Activated CD4-positive, CD25-positive, alpha-beta regulatory T cell (primary cell): ENCODE data around the gene MTA3.
"Not testable (repeated sequence)": the region's sequence is repeated elsewhere in the genome, so short reads cannot be mapped to it uniquely, and the experiment has no call there.

Source experiments
- DNase-seq, 4 experiments: peaks; one replicate each; lab custom pipeline; 2025; lab: John Stamatoyannopoulos, UW

The MTA3 gene

DNA sequence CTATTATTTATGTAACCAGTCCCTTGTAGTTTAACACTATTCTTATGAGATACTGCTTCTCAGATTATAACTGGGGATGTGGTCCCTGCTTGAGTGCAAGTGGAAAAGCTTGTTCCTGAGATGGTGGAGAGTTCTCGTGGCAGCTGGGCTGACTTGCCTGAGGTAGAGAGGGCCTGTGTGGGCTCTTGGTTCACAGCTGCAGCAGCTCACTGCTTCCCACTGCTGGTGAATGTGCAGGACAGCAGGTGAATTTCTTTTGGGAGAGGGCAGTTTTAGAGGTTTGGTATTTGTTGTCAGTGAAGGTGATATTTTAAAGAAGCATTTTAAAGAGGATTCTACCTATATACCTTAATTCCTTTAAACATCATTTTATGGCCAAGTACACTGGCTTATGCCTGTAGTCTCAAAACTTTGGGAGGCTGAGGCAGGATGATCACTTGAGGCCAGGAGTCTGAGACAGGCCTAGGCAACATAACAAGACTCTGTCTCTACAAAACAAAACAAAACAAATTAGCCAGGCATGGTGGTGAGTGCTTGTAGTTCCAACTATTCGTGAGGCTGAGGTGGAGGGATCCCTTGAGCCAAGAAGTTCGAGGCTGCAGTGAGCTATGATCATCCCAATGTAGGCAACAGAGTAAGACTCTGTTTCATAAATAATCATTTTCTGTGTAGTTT lies 94.8 kb downstream of the MTA3 start:
- DNase-seq, result peak in 2 of 4 experiments; percentile 9 to 23

DNA sequence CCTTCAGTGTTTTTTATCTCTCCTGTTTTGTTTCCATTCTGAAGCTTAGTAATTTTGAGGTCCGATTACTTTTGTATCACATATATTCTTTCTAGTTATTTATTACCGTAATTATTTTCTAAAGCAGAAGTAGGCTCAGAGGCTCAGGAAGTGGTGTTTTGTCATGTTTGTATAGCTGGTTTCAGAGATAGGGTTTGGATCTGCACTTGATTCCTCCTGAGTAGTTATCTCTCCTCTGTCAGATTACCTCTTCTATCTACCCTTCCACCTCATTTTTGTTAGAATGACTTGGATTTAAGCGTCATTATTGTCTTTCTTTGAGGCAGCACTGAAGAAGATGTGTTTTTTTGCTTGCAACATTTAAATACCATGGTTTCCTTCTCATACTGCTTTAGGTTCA lies 95.4 kb downstream of the MTA3 start:
- no peak for DNase-seq

DNA sequence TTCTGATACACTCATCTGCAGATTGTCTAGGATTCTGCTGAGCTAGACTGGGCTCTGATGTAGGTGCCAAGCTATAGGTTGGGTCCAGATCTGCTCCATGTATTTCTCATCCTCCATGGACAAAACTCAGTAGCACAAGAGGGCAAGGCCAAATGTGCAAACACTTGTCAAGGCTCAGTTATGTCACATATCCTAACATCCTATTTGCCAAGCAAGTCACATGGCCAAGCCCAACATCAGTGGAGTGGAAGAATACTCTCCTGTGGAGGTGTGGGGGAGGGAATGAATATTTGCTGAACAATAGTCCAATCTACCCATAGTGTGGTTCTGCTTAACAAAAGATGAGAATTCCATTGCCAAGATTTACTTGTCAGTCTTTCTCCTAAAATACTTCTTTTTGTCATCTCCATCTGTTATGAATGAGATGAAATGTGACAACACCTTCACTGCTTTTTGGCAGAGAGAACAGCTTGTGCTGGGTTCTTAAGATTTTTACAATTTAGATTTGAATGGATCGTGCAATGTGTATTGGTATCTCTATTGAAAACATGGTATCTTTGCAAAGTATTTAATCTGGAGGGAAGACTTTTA lies 105.7 kb downstream of the MTA3 start:
- no peak for DNase-seq

DNA sequence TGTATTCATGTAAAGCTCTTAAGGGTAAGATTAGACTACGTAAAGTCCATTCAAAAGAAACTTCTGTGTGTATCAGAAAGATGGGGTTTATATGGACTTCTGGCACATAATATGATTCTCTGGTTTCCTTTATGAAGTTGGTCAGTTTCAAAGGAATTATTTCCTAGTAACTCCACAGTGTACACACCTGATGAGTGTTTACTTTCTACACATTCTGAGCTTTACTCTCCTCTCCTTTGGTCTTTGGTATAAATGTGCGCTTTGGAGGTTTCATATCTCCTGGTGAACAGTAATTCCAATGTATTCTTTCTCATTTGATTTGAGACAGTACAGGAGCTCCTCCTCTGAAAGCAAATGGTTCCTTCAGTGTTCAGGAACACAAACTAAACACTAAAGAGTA lies 107.4 kb downstream of the MTA3 start:
- DNase-seq, result no peak

DNA sequence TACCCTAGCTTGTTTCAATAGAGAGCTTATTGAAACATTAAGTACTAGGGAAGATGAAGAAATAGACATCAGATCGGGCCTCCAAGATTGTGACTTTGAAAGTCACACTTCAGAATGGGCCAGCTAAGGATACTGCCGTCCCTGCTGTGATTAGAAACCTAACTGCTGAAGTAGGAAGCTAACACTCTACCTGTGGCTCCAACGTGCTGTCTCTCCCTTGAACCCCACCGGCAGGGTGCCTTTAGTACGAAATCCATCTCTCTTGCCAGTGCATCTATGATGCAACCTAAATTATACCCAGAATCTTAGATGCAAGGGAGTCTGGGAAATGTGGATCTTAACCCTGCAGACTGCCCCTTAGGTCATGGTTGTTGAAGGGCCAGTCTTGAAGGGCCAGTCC lies 116.9 kb downstream of the MTA3 start:
- DNase-seq, result no peak

DNA sequence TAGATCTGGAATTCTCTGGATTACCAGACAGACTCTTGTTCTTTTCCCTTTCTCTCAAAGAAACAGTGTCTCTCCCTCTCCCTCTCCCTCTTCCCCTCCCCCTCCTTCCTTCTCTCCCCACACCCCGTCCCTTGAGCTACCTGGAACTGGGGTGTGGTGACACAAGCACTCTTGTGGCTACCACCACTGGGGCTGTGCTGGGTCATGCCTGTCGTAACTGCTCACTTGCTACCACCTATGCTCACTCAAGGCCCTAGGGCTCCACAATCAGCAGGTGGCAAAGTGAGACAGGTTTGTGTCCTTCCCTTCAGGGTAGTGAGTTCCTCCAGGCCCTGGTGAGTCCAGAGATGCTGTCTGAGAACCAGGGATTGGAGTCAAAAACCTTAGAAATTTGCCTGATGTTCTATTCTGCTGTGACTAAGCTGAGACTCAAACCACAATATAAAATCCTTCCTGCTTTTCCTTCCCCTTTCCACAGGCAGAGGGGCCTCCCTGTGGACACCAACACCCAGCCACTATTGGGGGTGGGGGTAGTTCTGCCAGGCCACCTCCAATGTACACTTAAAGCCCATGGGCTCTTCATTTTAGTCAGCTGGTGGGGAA lies 124.7 kb downstream of the MTA3 start:
- no peak for DNase-seq

DNA sequence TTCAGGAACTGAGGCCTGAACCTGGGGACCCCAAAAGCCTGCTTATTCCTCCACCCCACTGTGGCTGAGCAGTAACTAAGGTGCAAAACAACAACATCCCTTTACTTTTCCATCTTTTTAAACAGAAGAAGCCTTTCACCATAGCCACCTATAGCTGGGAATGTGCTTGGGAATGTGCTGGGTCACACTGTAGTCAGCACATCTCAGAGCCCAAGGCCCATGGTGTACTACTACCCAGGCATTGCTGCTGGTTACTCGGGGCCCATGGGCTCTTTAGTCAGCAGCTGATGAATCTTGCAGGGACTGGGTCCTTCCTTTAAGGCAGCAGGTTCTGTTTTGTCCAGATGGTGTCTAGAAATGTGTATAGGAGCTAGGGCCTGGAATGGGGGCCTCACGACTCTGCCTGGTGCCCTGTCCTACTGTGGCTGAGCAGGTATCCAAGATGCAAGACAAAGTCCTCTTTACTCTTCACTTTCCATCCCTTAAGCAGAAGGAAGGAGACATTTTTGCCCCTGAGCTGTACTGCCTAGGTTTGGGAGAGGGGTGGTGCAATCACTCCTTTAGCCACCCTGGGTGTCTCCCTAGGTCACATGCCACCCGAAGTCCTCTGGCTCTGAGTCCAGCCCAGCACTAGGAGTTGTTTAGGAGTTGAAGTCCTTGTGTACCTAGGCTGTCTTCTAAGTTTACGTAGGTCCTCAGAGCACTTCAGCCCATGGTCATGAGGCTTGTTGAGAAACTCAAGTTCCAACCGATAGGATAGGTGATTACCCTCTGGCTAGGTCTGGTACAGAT lies 125.5 kb downstream of the MTA3 start:
- no peak for DNase-seq

DNA sequence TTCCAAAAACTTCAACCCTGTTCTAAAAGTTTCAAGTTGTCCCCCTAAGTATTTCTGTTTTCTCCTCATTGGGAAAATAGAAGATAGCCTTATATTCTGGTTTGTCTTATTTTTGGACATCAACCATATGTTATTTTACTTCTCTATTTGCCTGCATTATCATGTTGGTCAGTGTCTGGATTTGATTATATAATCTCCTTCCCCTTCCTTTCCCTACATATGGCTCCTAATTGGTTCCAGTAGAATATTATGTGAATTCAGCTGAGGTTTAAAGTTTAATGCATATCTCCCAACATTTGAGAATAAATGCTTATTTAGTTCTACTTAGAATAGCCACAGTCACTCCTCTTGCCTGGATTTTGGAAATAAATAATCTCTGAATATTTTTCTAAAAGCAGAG lies 128.6 kb downstream of the MTA3 start:
- no peak for DNase-seq

DNA sequence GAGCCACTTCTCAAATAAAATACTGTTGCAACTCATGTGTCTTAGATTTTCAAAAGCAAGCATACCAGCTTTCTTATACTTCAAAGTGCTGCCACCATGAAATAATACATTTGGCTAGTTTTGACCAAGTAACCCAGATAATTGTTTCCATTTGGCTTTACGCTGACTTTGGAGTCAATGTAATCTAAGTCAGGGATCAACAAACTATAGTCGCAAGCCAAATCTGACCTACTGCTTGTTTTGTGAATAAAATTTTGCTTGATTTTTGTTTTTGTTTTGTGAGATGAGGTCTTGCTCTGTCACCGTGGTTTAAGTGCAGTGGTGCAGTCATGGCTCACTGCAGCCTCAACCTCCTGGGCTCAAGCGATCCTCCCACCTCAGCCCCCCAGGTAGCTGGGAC lies 130.5 kb downstream of the MTA3 start:
- no peak for DNase-seq

DNA sequence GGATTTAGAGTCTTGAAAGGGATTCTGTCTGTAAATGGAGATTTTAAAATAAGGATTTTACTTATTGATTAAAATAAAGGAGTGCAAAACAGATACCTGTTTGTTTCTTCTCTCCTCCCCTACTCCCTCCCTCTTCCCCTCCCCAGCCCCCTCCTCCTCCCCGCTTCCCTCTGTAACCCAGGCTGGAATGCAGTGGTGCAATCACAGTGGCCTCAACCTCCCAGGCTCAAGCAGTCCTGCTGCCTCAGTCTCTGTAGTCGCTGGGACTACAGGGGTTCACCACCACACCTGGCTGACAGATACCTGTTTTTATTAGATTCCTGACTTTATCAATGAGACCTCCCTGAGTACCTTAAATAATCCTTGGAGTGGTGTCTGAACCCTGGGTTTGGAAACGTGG lies 138.4 kb downstream of the MTA3 start:
- DNase-seq, result no peak

DNA sequence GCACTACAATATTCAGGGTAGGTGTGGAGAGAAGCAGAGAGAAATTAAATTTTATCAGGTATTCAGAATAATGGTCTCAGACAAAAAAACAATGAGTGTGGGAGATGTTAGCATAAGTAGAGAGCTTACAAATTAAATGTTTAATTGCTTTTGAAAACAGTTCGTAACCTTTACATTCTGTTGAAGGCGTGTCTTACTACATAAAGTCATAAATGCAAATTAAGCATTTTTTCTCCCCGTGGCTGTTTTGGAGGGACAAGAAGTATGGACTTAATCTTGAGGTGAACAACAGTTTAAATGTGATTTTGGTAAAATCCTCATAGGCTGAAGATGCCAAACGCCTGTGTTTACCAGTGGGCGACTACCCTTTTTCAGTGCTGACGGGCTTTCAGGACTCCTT lies 139.7 kb downstream of the MTA3 start:
- no peak for DNase-seq

DNA sequence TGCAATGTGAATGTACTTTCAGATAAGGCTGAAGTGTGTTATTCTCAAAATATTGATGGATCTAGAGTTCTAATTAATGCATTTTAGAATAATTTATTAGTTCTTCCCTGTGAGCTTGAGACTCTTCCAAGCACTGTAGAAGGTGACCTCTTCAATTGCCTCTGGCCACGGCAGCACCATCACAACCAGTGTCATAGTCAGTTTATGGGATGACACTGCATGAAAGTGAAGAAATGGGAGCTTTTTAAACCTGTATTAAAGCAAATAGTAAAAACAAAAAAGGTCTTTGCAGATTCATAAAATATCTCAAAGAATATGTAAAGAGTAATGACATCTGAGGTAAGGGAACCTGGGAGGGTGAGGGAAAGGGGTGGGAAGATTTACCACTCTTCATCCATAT lies 143.5 kb downstream of the MTA3 start:
- DNase-seq, result no peak

DNA sequence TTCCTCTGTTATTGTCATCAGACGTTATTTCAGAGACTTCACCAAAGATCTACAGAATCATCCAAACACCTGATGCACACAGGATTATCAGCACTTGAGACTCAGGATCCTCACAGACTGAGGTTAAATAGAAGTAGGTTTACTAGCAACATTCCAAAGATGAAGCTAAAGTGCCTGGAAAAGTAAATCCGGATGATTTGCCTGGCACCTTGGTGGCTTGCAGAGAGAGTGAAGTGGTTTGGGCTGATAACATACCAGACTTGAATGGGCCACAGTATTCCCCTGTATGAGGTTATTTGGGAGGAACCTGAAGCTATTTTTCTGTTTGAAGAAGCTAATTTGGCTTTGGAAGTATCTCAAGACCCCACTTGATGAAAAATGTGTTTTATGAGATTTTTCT lies 144.5 kb downstream of the MTA3 start:
- no peak for DNase-seq

DNA sequence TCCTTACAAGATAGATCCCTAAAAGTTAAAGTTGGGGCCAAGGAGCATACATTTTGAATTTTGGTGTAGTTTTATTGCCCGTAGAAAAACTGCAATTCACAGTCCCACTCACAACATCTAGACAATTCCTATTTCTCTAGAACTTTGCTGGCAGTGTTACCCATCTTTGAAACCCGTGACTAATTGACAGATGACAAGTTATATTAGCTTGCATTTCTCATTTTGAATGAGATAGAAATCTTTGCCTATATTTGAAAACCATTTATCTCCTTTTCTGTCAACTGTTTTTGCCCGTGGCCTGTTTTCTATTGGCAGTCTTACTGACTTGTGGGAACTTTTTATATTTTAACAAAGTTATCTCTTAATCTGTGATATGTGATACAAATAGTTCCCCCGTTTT lies 145.5 kb downstream of the MTA3 start:
- no peak for DNase-seq

DNA sequence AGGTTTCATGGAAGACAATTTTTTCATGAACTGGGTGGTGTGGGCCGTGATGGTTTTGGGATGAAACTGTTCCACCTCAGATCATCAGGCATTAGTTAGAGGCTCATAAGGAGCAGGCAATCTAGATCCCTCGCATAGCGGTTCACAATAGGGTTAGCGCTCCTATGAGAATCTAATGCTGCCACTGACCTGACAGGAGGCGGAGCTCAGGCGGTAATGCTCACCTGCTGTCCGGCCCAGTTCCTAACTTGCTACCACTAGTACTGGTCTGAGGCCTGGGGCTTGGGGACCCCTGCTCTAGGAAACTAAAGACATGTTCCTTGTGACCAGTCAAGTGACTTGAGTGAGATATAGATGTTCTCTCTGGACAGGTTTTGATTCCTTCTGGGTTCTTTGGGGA lies 146.3 kb downstream of the MTA3 start:
- DNase-seq, result no peak

DNA sequence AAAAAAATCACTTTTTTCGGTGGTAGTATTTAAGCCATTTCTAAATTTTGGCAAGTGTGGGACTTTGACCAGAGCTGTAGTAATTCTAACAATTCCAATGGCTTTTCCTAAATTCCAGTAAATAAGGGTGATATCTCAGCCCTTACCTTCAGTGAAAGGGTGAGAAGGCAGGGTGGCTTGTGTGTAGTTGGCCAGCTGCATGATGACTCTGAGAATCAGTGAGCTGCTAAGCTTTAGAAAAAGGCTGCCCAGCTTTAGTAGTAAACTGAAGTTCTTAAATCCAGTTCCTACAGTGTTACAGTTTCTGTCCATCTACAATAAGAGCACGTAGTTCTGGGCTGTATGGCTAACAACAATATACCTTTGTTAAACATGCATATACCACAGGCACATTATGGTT lies 153.5 kb downstream of the MTA3 start:
- DNase-seq, result no peak

DNA sequence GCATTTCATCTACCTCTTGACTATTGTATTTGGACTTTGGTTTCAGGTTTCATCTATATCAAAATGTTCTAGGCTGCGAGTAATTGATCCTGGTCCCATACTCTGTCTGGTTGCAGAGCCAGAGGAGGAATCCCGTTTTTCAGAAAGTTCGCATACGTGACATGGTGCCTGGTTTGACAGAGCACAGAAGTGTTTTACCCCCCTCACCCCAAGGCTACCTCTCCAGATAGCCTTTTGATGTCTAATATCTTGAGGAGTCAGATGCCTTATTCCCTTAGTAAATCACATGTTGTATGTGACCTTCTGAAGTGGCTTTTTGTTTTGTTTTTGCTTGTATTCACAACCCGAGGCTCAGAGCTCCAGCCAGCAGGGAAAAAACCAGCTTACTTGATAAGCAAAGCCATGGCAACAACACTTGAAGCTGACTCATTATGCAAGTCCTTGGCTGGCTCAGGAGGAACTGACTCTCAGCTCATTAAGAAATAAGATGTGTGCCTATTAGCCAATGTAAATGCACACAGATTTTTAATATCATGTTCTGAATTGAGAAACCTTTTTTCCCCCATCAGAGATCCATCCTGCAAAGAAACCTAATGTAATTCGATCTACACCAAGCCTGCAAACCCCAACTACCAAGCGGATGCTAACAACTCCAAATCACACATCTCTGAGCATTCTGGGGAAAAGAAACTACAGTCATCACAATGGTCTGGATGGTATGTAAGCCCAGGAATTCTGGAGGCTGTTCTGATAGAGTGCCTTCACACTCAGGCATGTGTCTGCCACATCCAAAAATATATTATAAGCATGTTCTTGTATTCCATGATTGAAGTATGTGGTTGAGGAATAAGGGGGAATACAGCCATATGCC lies 154.1 kb downstream of the MTA3 start:
- DNase-seq, result no peak

DNA sequence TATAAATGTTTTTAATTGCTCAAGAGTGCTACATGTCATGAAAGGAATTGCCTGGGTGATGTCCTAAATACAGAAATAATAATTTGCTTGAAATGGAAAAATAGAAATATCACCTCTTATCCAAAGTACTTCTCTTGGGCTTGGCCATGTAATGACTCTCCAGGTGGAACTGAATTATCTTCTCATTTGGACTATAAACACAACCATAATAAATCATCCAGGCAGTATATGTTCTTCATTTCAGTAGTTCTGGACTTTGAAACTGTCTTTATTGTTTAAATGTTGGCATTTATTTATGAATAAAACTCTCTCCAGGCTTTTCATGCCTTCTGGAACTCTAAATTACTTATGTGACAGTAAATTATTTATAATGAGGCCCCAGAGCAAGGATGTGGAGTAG lies 155.0 kb downstream of the MTA3 start:
- no peak for DNase-seq

DNA sequence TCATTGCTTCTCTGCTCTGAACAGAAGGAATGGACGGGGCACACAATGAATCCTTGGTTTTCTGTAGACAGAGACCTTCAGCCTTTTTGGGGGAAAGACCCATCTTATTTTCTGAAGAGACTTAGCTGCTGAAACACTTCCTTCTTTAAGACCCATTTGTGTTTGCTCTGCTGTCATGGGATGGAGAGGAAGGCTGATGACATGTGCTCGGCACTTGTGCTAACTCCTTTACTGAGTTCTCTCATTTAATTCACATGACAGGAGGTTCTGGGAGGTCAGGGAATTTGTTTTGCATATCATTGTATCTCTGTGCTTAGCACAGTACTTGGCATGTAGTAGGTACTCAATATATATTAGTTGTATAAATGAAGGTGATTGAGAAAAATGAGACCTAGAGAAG lies 156.5 kb downstream of the MTA3 start:
- DNase-seq, result no peak

DNA sequence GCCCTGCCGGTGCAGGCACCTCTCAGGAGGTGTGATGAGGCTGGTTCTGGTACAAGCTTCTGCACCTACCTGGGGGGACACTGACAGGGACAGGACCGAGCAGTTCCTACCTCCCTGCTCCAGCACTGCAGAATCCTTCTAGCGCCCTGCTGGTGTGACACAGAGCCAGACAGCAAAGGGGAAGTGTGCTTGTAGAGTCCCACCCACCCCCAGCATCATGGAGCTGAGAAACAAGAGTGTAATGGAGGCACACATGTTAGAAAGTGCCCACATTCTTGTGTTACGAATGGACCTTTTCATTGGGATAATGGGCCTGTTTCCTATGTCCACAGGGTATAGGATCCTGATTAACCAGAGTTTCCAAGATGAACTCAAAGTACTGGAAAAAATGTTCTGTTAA lies 157.2 kb downstream of the MTA3 start:
- DNase-seq, result no peak

DNA sequence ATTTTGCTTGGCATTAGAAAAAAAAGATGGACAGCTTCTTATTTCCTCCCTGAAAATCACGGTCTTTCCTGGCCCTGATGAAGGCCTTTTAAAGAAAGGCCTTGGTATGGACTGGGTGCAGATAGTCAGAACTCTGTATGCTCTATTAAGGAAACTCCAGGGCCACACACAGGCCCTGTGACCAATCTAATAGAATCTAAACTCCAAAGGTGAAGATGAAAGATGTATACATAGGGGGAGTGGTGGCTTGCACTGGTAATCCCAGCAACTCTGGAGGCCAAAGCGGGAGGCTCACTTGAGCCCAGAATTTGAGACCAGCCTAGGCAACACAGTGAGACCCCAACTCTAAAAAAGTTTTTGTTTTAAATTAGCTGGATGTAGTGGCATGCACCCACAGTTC lies 158.2 kb downstream of the MTA3 start:
- no peak for DNase-seq

DNA sequence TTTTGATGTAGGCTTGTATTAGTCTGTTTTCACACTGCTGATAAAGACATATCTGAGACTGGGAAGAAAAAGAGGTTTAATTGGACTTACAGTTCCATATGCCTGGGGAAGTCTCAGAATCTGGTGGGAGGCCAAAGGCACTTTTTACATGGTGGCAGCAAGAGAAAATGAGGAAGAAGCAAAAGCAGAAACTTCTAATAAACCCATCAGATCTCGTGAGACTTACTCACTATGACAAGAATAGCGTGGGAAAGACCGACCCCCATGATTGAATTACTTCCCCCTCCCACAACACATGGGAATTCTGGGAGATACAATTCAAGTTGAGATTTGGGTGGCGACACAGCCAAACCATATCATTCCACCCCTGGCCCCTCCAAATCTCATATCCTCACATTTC lies 162.9 kb downstream of the MTA3 start:
- DNase-seq, result not testable (repeated sequence)
